HepG2 (cell line): ENCODE data around the gene PLBD2. TPM values are rescaled to one million over a fixed set of nuclear protein-coding genes. Genes with fewer than 3 reads are reported as not detected.

ENCODE experiments used
- ATAC-seq: fragments of 200-7000 bp; cut with Tn5 transposase; 3 replicates; pipeline ENCODE4 v1.9.1; 2020; ENCODE audit warnings: mild to moderate bottlenecking, moderate library complexity
- BruUV-seq: library from RNA; stranded (reverse); fragments of 400-500 nt; replicated peaks from 2 replicates; lab custom pipeline; 2021; lab: Mats Ljungman, UMichigan
- CTCF ChIA-PET: fragments of 300-600 bp; formaldehyde crosslinking; extraction: SDS; loops from one replicate; lab custom pipeline; 2021; ENCODE audit warnings: low total read pairs, inconsistent platforms, low intra/inter-chr PET ratio; lab: Yijun Ruan, JAX
- POLR2A ChIA-PET: fragments of 350-600 bp; sonication (Branson Sonifier 250); formaldehyde crosslinking; loops from one replicate; lab custom pipeline; 2020; ENCODE audit warnings: antibody characterized with exemption, inconsistent platforms; lab: Yijun Ruan, JAX
- DNase-seq: peaks from one replicate; pipeline ENCODE4 v3.0.0-alpha.2; 2015; ENCODE audit warnings: low spot score
- FAIRE-seq: peaks from 3 replicates; lab custom pipeline; 2011; peaks lifted over from hg19 to GRCh38; lab: Jason Lieb, UNC
- H2AFZ ChIP-seq: one replicate; pipeline ENCODE4 v1.6.1; 2011; ENCODE audit warnings: low read length, inconsistent platforms
- H3K27ac ChIP-seq: fragments of 300-600 bp; 3 replicates; pipeline ENCODE4 v1.8.0; 2011; ENCODE audit warnings: mixed run types, mild to moderate bottlenecking, mixed read lengths, low read length, inconsistent platforms; ENCODE audit not compliant: insufficient read depth; ENCODE audit errors: extremely low read length
- H3K27me3 ChIP-seq, 2 experiments: fragments of 200-600 bp in 1 of 2; 2 replicates in 1 of 2; 3 replicates in 1 of 2; pipeline versions ENCODE4 v1.6.0 to v1.8.0; 2011; ENCODE audit warnings: low read length in 2 of 2, mild to moderate bottlenecking in 2 of 2, moderate library complexity in 2 of 2, inconsistent platforms in 1 of 2; ENCODE audit not compliant: insufficient read depth in 2 of 2, control insufficient read depth in 1 of 2
- H3K36me3 ChIP-seq, 2 experiments: fragments of 200-600 bp in 1 of 2; replicated peaks in 1 of 2; 2 replicates in 1 of 2; 3 replicates in 1 of 2; pipeline versions ENCODE4 v1.5.1 to v1.8.0; 2011; ENCODE audit warnings: low read length in 2 of 2, inconsistent platforms in 1 of 2; ENCODE audit not compliant: insufficient read depth in 2 of 2, control insufficient read depth in 1 of 2
- H3K4me1 ChIP-seq: 2 replicates; pipeline ENCODE4 v1.5.1; 2012; ENCODE audit warnings: low read length, inconsistent platforms; ENCODE audit not compliant: insufficient read depth
- H3K4me2 ChIP-seq: 2 replicates; pipeline ENCODE4 v1.6.0; 2011; ENCODE audit warnings: low read depth, low read length, inconsistent platforms
- H3K4me3 ChIP-seq, 3 experiments: fragments of 200-600 bp in 1 of 3; sonication (generic), shearing (Covaris generic) in 1 of 3; replicated peaks in 1 of 3; 2 replicates each; pipeline ENCODE4 v1.5.1; 2011 to 2016; ENCODE audit warnings: low read length in 3 of 3, inconsistent platforms in 2 of 3, low read depth in 2 of 3, mild to moderate bottlenecking in 2 of 3, control low read depth in 1 of 3, mixed read lengths in 1 of 3; ENCODE audit not compliant: insufficient read depth in 1 of 3
- H3K79me2 ChIP-seq: one replicate; pipeline ENCODE4 v1.6.1; 2011; ENCODE audit warnings: low read length, inconsistent platforms; ENCODE audit not compliant: insufficient read depth
- H3K9ac ChIP-seq: 2 replicates; pipeline ENCODE4 v1.6.0; 2011; ENCODE audit warnings: mild to moderate bottlenecking, low read depth, low read length, inconsistent platforms; ENCODE audit not compliant: insufficient read depth
- H3K9me3 ChIP-seq: 2 replicates; pipeline ENCODE4 v1.5.1; 2012; ENCODE audit warnings: mild to moderate bottlenecking, low read length
- H4K20me1 ChIP-seq: 2 replicates; pipeline ENCODE4 v1.6.0; 2011; ENCODE audit warnings: inconsistent platforms, mild to moderate bottlenecking, low read length, moderate library complexity; ENCODE audit not compliant: insufficient read depth
- ESRRA ChIP-seq: sonication (generic); formaldehyde crosslinking; IDR thresholded peaks from 2 replicates; pipeline ENCODE4 v1.5.1; 2020; ENCODE audit warnings: mild to moderate bottlenecking, low read depth, missing genetic modification reagents
- LCORL ChIP-seq, 2 experiments: fragments of 450-650 bp in 1 of 2; sonication (generic) in 1 of 2; formaldehyde crosslinking in 1 of 2; IDR thresholded peaks; 2 replicates each; pipeline versions ENCODE4 v1.5.0 to v1.6.1; 2017 to 2020; ENCODE audit warnings: antibody characterized with exemption in 1 of 2, missing genetic modification reagents in 1 of 2
- ZIK1 ChIP-seq: sonication (generic); formaldehyde crosslinking; IDR thresholded peaks from 2 replicates; pipeline ENCODE4 v1.5.0; 2020; ENCODE audit warnings: mild to moderate bottlenecking, low read depth, missing genetic modification reagents, borderline replicate concordance
- ZNF256 ChIP-seq: sonication (generic); formaldehyde crosslinking; conservative IDR thresholded peaks from 2 replicates; pipeline ENCODE4 v1.4.0; 2020; ENCODE audit warnings: missing genetic modification reagents
- ZNF30 ChIP-seq: sonication (generic); formaldehyde crosslinking; IDR thresholded peaks from 2 replicates; pipeline ENCODE4 v1.5.0; 2020; ENCODE audit warnings: mild to moderate bottlenecking, missing genetic modification reagents
- WGBS: methylation state at CpG from one replicate; pipeline ENCODE4 v1.1.6; 2017; ENCODE audit warnings: low lambda C conversion rate; 5-methylcytosine and 5-hydroxymethylcytosine counted together
- in situ Hi-C: cut with HindIII; loops from 2 replicates; pipeline ENCODE4 v1.10.0; 2017; ENCODE audit warnings: low pct_unique_long_range_greater_than_20kb; ENCODE audit not compliant: extremely low pct_ligation_motif_present
- intact Hi-C: fragments of 100-400 bp; cut with micrococcal nuclease; formaldehyde crosslinking; loops from one replicate; pipeline ENCODE4 v1.10.0; 2022; ENCODE audit not compliant: unreplicated experiment
- polyA plus RNA-seq, 8 experiments: library from polyadenylated mRNA; depleted of rRNA in 3 of 8; stranded (reverse) in 7 of 8; unstranded in 1 of 8; fragments of >200 nt; fragmentation: Illumina TruSeq in 4 of 8; extraction: Trizol in 4 of 8; gene quantifications; 2 replicates each; pipeline versions ENCODE4 v1.2.1 to v1.2.3, GENCODE V29; 2011 to 2016; ENCODE audit warnings: low read depth in 4 of 8, missing spikeins in 1 of 8, mixed read lengths in 1 of 8; ENCODE audit not compliant: insufficient read depth in 1 of 8
- total RNA-seq, 5 experiments: library from RNA; depleted of rRNA; stranded (reverse); fragments of >200 nt; fragmentation: Illumina TruSeq; extraction: Trizol; gene quantifications; 2 replicates each; pipeline ENCODE4 v1.2.3, GENCODE V29; 2016; ENCODE audit warnings: low read depth in 1 of 5
- TF ChIP-seq, protein P1 (sequence below), 2 experiments: IDR thresholded peaks; 2 replicates each; pipeline ENCODE4 v1.6.1; 2011 to 2012; ENCODE audit warnings: low read length in 2 of 2, borderline replicate concordance in 1 of 2, low read depth in 1 of 2, mild to moderate bottlenecking in 1 of 2, moderate library complexity in 1 of 2
- TF ChIP-seq, protein P2 (sequence below): sonication (generic); formaldehyde crosslinking; IDR thresholded peaks from 2 replicates; pipeline ENCODE4 v1.5.1; 2020; ENCODE audit warnings: mild to moderate bottlenecking, missing genetic modification reagents, moderate library complexity
- TF ChIP-seq, protein P3 (sequence below): IDR thresholded peaks from 2 replicates; pipeline ENCODE4 v1.6.1; 2012; ENCODE audit warnings: low read depth, low read length, improper control_type of control experiment

The PLBD2 gene
- total and polyA plus RNA-seq, 2 of the 13 experiments (the other 11 are each of a cell fraction or from before 2014, with no cell fraction given) = 6.7 to 8.5 TPM

DNA sequence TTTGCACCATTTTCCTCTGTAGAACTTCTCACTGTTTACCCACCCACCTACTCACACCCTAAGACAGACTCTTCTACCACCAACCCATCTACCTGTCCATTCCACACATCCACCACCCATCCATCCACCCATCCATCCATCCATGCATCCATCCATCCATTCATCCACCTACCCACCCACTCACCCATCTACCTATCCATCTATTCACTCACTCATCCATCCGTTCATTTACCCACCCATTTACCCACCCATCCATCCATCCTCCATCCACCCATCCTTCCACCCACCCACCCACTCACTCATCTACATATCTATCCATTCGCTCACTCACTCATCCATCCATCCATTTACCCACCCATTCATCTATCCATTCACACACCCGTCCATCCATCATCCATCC lies 15.1 kb downstream of the PLBD2 start (continued):
- TF ChIP-seq, protein P1, sequence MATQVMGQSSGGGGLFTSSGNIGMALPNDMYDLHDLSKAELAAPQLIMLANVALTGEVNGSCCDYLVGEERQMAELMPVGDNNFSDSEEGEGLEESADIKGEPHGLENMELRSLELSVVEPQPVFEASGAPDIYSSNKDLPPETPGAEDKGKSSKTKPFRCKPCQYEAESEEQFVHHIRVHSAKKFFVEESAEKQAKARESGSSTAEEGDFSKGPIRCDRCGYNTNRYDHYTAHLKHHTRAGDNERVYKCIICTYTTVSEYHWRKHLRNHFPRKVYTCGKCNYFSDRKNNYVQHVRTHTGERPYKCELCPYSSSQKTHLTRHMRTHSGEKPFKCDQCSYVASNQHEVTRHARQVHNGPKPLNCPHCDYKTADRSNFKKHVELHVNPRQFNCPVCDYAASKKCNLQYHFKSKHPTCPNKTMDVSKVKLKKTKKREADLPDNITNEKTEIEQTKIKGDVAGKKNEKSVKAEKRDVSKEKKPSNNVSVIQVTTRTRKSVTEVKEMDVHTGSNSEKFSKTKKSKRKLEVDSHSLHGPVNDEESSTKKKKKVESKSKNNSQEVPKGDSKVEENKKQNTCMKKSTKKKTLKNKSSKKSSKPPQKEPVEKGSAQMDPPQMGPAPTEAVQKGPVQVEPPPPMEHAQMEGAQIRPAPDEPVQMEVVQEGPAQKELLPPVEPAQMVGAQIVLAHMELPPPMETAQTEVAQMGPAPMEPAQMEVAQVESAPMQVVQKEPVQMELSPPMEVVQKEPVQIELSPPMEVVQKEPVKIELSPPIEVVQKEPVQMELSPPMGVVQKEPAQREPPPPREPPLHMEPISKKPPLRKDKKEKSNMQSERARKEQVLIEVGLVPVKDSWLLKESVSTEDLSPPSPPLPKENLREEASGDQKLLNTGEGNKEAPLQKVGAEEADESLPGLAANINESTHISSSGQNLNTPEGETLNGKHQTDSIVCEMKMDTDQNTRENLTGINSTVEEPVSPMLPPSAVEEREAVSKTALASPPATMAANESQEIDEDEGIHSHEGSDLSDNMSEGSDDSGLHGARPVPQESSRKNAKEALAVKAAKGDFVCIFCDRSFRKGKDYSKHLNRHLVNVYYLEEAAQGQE (IDR thresholded peaks at IDR 0.05; ENCODE audit: borderline replicate concordance in 1 of 2, low read depth in 1 of 2, low read length in 2 of 2) = no peak
- TF ChIP-seq ZIK1 (CRISPR knock-in tag) (no peak), ESRRA (no peak)
- TF ChIP-seq, protein P2, sequence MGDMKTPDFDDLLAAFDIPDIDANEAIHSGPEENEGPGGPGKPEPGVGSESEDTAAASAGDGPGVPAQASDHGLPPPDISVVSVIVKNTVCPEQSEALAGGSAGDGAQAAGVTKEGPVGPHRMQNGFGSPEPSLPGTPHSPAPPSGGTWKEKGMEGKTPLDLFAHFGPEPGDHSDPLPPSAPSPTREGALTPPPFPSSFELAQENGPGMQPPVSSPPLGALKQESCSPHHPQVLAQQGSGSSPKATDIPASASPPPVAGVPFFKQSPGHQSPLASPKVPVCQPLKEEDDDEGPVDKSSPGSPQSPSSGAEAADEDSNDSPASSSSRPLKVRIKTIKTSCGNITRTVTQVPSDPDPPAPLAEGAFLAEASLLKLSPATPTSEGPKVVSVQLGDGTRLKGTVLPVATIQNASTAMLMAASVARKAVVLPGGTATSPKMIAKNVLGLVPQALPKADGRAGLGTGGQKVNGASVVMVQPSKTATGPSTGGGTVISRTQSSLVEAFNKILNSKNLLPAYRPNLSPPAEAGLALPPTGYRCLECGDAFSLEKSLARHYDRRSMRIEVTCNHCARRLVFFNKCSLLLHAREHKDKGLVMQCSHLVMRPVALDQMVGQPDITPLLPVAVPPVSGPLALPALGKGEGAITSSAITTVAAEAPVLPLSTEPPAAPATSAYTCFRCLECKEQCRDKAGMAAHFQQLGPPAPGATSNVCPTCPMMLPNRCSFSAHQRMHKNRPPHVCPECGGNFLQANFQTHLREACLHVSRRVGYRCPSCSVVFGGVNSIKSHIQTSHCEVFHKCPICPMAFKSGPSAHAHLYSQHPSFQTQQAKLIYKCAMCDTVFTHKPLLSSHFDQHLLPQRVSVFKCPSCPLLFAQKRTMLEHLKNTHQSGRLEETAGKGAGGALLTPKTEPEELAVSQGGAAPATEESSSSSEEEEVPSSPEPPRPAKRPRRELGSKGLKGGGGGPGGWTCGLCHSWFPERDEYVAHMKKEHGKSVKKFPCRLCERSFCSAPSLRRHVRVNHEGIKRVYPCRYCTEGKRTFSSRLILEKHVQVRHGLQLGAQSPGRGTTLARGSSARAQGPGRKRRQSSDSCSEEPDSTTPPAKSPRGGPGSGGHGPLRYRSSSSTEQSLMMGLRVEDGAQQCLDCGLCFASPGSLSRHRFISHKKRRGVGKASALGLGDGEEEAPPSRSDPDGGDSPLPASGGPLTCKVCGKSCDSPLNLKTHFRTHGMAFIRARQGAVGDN (CRISPR knock-in tag) = no peak
- TF ChIP-seq, all 625 proteins: peak for 0

DNA sequence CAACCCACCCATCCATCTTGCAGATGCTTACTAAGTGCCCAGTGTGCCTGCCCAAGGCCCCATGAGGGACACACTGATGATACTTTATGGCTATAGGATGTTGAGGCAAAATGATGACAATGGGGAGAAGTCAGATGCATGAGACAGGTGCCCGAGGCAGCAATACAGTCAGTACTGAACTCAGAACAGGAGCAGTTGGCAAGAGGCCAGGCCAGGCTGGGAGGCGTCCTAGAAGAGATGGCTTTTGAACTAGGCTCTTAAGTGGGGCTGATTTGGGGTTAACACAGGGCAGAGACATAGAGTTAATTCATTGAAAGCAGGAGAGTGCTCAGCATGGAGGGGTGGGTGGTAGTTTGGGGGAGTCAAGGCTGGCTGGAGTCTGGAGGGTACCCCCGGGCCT lies 15.6 kb downstream of the PLBD2 start:
- H3K9ac ChIP-seq = no peak overlapping the region
- ChIA-PET POLR2A (no interaction called here), CTCF (no interaction called here)
- no peak overlapping the region for H3K4me3 ChIP-seq
- TF ChIP-seq ZNF30 (no peak), ZNF256 (CRISPR knock-in tag) (no peak), LCORL (IDR thresholded peaks at IDR 0.05) (peak; percentile 18; the same call in 1 of the 2 replicates), LCORL (CRISPR knock-in tag; IDR thresholded peaks at IDR 0.05) (no peak)
- TF ChIP-seq, protein P3, sequence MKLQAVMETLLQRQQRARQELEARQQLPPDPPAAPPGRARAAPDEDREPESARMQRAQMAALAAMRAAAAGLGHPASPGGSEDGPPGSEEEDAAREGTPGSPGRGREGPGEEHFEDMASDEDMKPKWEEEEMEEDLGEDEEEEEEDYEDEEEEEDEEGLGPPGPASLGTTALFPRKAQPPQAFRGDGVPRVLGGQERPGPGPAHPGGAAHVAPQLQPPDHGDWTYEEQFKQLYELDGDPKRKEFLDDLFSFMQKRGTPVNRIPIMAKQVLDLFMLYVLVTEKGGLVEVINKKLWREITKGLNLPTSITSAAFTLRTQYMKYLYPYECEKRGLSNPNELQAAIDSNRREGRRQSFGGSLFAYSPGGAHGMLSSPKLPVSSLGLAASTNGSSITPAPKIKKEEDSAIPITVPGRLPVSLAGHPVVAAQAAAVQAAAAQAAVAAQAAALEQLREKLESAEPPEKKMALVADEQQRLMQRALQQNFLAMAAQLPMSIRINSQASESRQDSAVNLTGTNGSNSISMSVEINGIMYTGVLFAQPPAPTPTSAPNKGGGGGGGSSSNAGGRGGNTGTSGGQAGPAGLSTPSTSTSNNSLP = no peak
- 87% methylated on average over 2 of the region's 3 CpGs for WGBS
- no peak for DNase-seq
- H3K27me3 ChIP-seq = no peaks in the 10 kb centered on the region
- no peak for FAIRE-seq
- in situ Hi-C loops = no loop called here
- no peak overlapping the region for H3K27ac ChIP-seq
- no peaks in the 10 kb centered on the region for H3K9me3 ChIP-seq
- H4K20me1 ChIP-seq = no peaks in the 10 kb centered on the region
- no peak overlapping the region for H2AFZ ChIP-seq
- BruUV-seq = no TSS peak
- H3K4me2 ChIP-seq = no peak overlapping the region
- H3K79me2 ChIP-seq = no peaks in the 10 kb centered on the region
- peaks cover 6 to 34% of the 10 kb centered on the region in 2 experiments; a peak in 3 of 5 replicates for H3K36me3 ChIP-seq
- no peak for ATAC-seq
- intact Hi-C loops = no loop called here
- H3K4me1 ChIP-seq = no peaks in the 10 kb centered on the region
